Measurements from ENCODE around the gene HYDIN.
"Not testable (repeated sequence)": the region's sequence is repeated elsewhere in the genome, so short reads cannot be mapped to it uniquely, and the experiment has no call there.

The HYDIN gene

GRCh38 chr16:71009440-71010223 lies 220.9 kb downstream of the HYDIN start:
- in situ Hi-C loops (cut with HindIII; ENCODE audit: low sequenced_read_pairs), result not testable (repeated sequence)

GRCh38 chr16:71006516-71006915 lies 224.0 kb downstream of the HYDIN start:
- in situ Hi-C loops (cut with HindIII; ENCODE audit: low sequenced_read_pairs), result not testable (repeated sequence)

GRCh38 chr16:70999735-71000134 lies 230.8 kb downstream of the HYDIN start:
- in situ Hi-C loops (cut with HindIII; ENCODE audit: low sequenced_read_pairs), result not testable (repeated sequence)

- in situ Hi-C loops (cut with HindIII; ENCODE audit: low sequenced_read_pairs), result not testable (repeated sequence)
These were observed 234.7 kb downstream of the HYDIN start for GRCh38 chr16:70995799-70996198.

GRCh38 chr16:70992511-70992910 lies 238.0 kb downstream of the HYDIN start:
- in situ Hi-C loops (cut with HindIII; ENCODE audit: low sequenced_read_pairs), result not testable (repeated sequence)

- in situ Hi-C loops (cut with HindIII; ENCODE audit: low sequenced_read_pairs), result not testable (repeated sequence)
These were observed 243.4 kb downstream of the HYDIN start for GRCh38 chr16:70987019-70987715.

GRCh38 chr16:70984675-70985074 lies 245.8 kb downstream of the HYDIN start:
- in situ Hi-C loops (cut with HindIII; ENCODE audit: low sequenced_read_pairs), result not testable (repeated sequence)

GRCh38 chr16:70968332-70968731 lies 262.2 kb downstream of the HYDIN start:
- in situ Hi-C loops (cut with HindIII; ENCODE audit: low sequenced_read_pairs), result not testable (repeated sequence)

GRCh38 chr16:70960169-70960568 lies 270.4 kb downstream of the HYDIN start:
- in situ Hi-C loops (cut with HindIII; ENCODE audit: low sequenced_read_pairs), result not testable (repeated sequence)

GRCh38 chr16:70954922-70955321 lies 275.6 kb downstream of the HYDIN start:
- in situ Hi-C loops (cut with HindIII; ENCODE audit: low sequenced_read_pairs), result not testable (repeated sequence)

- in situ Hi-C loops (cut with HindIII; ENCODE audit: low sequenced_read_pairs), result not testable (repeated sequence)
These were observed 276.7 kb downstream of the HYDIN start for GRCh38 chr16:70953824-70954223.

GRCh38 chr16:70943551-70943950 lies 287.0 kb downstream of the HYDIN start:
- in situ Hi-C loops (cut with HindIII; ENCODE audit: low sequenced_read_pairs), result not testable (repeated sequence)

- in situ Hi-C loops (cut with HindIII; ENCODE audit: low sequenced_read_pairs), result not testable (repeated sequence)
These were observed 290.7 kb downstream of the HYDIN start for GRCh38 chr16:70939690-70940359.

GRCh38 chr16:70936781-70937525 lies 293.6 kb downstream of the HYDIN start:
- in situ Hi-C loops (cut with HindIII; ENCODE audit: low sequenced_read_pairs), result not testable (repeated sequence)

- in situ Hi-C loops (cut with HindIII; ENCODE audit: low sequenced_read_pairs), result not testable (repeated sequence)
These were observed 295.2 kb downstream of the HYDIN start for GRCh38 chr16:70935325-70935724.

- in situ Hi-C loops (cut with HindIII; ENCODE audit: low sequenced_read_pairs), result not testable (repeated sequence)
These were observed 296.8 kb downstream of the HYDIN start for GRCh38 chr16:70933746-70934145.

GRCh38 chr16:70930757-70931156 lies 299.8 kb downstream of the HYDIN start:
- in situ Hi-C loops (cut with HindIII; ENCODE audit: low sequenced_read_pairs), result not testable (repeated sequence)

- in situ Hi-C loops (cut with HindIII; ENCODE audit: low sequenced_read_pairs), result not testable (repeated sequence)
These were observed 308.4 kb downstream of the HYDIN start for GRCh38 chr16:70922164-70922563.

- in situ Hi-C loops (cut with HindIII; ENCODE audit: low sequenced_read_pairs), result not testable (repeated sequence)
These were observed 309.9 kb downstream of the HYDIN start for GRCh38 chr16:70920661-70921060.

GRCh38 chr16:70888208-70888607 lies 342.3 kb downstream of the HYDIN start:
- in situ Hi-C loops (cut with HindIII; ENCODE audit: low sequenced_read_pairs), result not testable (repeated sequence)

GRCh38 chr16:70884652-70885051 lies 345.9 kb downstream of the HYDIN start:
- in situ Hi-C loops (cut with HindIII; ENCODE audit: low sequenced_read_pairs), result not testable (repeated sequence)

All from DLD1 (cell line).